Sigmoid colon (tissue), 4 donors: ENCODE results near the gene TRAF7.

ENCODE experiments used
- CTCF ChIP-seq, 4 experiments: fragments of 450-650 bp in 3 of 4; fragments of 200-600 bp in 1 of 4; IDR thresholded peaks; one replicate each; pipeline ENCODE4 v1.5.1; 2016 to 2019; ENCODE audit warnings: antibody characterized with exemption in 4 of 4, mild to moderate bottlenecking in 3 of 4, moderate library complexity in 2 of 4
- POLR2AphosphoS5 ChIP-seq, 4 donors: sonication (generic); formaldehyde crosslinking; IDR thresholded peaks; one replicate each; pipeline ENCODE4 v1.6.1; 2017; ENCODE audit warnings: antibody characterized with exemption in 4 of 4

- TF ChIP-seq POLR2AphosphoS5 (IDR thresholded peaks at IDR 0.05) (no peak), CTCF (IDR thresholded peaks at IDR 0.05) (no peak)
Measured at GRCh38 chr16:2179107-2179501, 23.5 kb downstream of the TRAF7 start.
